Measurements from ENCODE around the gene ROPN1.
"Not testable (repeated sequence)": the region's sequence is repeated elsewhere in the genome, so short reads cannot be mapped to it uniquely, and the experiment has no call there.

ROPN1 gene

GRCh38 chr3:124032311-124032880 is 40.5 kb upstream of the ROPN1 start:
- peaks cover 89% of the 10 kb centered on the region for H3K27me3 ChIP-seq (ENCODE audit: insufficient read depth, poor library complexity, severe bottlenecking)
- H3K4me1 ChIP-seq (ENCODE audit: insufficient read depth, poor library complexity, severe bottlenecking), result no peaks in the 10 kb centered on the region
- H3K27ac ChIP-seq (ENCODE audit: poor library complexity, severe bottlenecking), result no peak overlapping the region
- no peaks in the 10 kb centered on the region for H3K36me3 ChIP-seq (ENCODE audit: low read depth)
- ATAC-seq (ENCODE audit: low read depth) (peak; percentile 9), DNase-seq (ENCODE audit: low spot score) (no peak)
- H3K9me3 ChIP-seq (ENCODE audit: severe bottlenecking), result no peaks in the 10 kb centered on the region
- no peak for TF ChIP-seq CTCF (IDR thresholded peaks at IDR 0.05; ENCODE audit: poor library complexity, severe bottlenecking)
- peak overlapping the region; percentile 55 for H3K4me3 ChIP-seq (ENCODE audit: severe bottlenecking)

- Histone ChIP-seq H3K9me3 (ENCODE audit: severe bottlenecking) (no peaks in the 10 kb centered on the region), H3K4me1 (ENCODE audit: insufficient read depth, poor library complexity, severe bottlenecking) (no peaks in the 10 kb centered on the region), H3K27ac (ENCODE audit: poor library complexity, severe bottlenecking) (no peak overlapping the region), H3K36me3 (ENCODE audit: low read depth) (no peaks in the 10 kb centered on the region), H3K27me3 (ENCODE audit: insufficient read depth, poor library complexity, severe bottlenecking) (peaks cover 52% of the 10 kb centered on the region), H3K4me3 (ENCODE audit: severe bottlenecking) (no peak overlapping the region)
- no peak for ATAC-seq (ENCODE audit: low read depth)
- DNase-seq (ENCODE audit: low spot score), result no peak
- TF ChIP-seq CTCF (IDR thresholded peaks at IDR 0.05; ENCODE audit: poor library complexity, severe bottlenecking), result no peak
These were observed 34.6 kb upstream of the ROPN1 start for GRCh38 chr3:124026516-124026915.

GRCh38 chr3:124023531-124023930 is 31.6 kb upstream of the ROPN1 start:
- peaks cover 26% of the 10 kb centered on the region for H3K27me3 ChIP-seq (ENCODE audit: insufficient read depth, poor library complexity, severe bottlenecking)
- H3K27ac ChIP-seq (ENCODE audit: poor library complexity, severe bottlenecking); H3K4me3 ChIP-seq (ENCODE audit: severe bottlenecking); H3K9me3 ChIP-seq (ENCODE audit: severe bottlenecking); DNase-seq (ENCODE audit: low spot score); H3K36me3 ChIP-seq (ENCODE audit: low read depth); H3K4me1 ChIP-seq (ENCODE audit: insufficient read depth, poor library complexity, severe bottlenecking); ATAC-seq (ENCODE audit: low read depth): not testable (repeated sequence)

GRCh38 chr3:124019291-124019690 is 27.4 kb upstream of the ROPN1 start:
- Histone ChIP-seq H3K36me3 (ENCODE audit: low read depth) (no peaks in the 10 kb centered on the region), H3K27me3 (ENCODE audit: insufficient read depth, poor library complexity, severe bottlenecking) (peaks cover 31% of the 10 kb centered on the region), H3K4me1 (ENCODE audit: insufficient read depth, poor library complexity, severe bottlenecking) (no peaks in the 10 kb centered on the region), H3K27ac (ENCODE audit: poor library complexity, severe bottlenecking) (no peak overlapping the region), H3K9me3 (ENCODE audit: severe bottlenecking) (no peaks in the 10 kb centered on the region), H3K4me3 (ENCODE audit: severe bottlenecking) (no peak overlapping the region)
- ATAC-seq (ENCODE audit: low read depth) (no peak), DNase-seq (ENCODE audit: low spot score) (no peak)
- TF ChIP-seq CTCF (IDR thresholded peaks at IDR 0.05; ENCODE audit: poor library complexity, severe bottlenecking), result no peak

- ATAC-seq (ENCODE audit: low read depth), result peak; percentile 42; the same call in 1 of the 3 replicates
- not testable (repeated sequence) for H3K27ac ChIP-seq (ENCODE audit: poor library complexity, severe bottlenecking); DNase-seq (ENCODE audit: low spot score); H3K4me3 ChIP-seq (ENCODE audit: severe bottlenecking); H3K36me3 ChIP-seq (ENCODE audit: low read depth); H3K9me3 ChIP-seq (ENCODE audit: severe bottlenecking); H3K4me1 ChIP-seq (ENCODE audit: insufficient read depth, poor library complexity, severe bottlenecking)
- peaks cover 31% of the 10 kb centered on the region for H3K27me3 ChIP-seq (ENCODE audit: insufficient read depth, poor library complexity, severe bottlenecking)
These were observed 25.6 kb upstream of the ROPN1 start for GRCh38 chr3:124017502-124017901.

GRCh38 chr3:124016483-124016882 is 24.6 kb upstream of the ROPN1 start:
- not testable (repeated sequence) for DNase-seq (ENCODE audit: low spot score); H3K9me3 ChIP-seq (ENCODE audit: severe bottlenecking); H3K36me3 ChIP-seq (ENCODE audit: low read depth); H3K4me3 ChIP-seq (ENCODE audit: severe bottlenecking); H3K27ac ChIP-seq (ENCODE audit: poor library complexity, severe bottlenecking); H3K4me1 ChIP-seq (ENCODE audit: insufficient read depth, poor library complexity, severe bottlenecking)
- peak; percentile 67 for TF ChIP-seq CTCF (IDR thresholded peaks at IDR 0.05; ENCODE audit: poor library complexity, severe bottlenecking)
- peaks cover 31% of the 10 kb centered on the region for H3K27me3 ChIP-seq (ENCODE audit: insufficient read depth, poor library complexity, severe bottlenecking)
- ATAC-seq (ENCODE audit: low read depth), result peak; percentile 77
